Measurements from ENCODE around the gene SPOUT1.
"Not testable (repeated sequence)": the region's sequence is repeated elsewhere in the genome, so short reads cannot be mapped to it uniquely, and the experiment has no call there.

The SPOUT1 gene

DNA sequence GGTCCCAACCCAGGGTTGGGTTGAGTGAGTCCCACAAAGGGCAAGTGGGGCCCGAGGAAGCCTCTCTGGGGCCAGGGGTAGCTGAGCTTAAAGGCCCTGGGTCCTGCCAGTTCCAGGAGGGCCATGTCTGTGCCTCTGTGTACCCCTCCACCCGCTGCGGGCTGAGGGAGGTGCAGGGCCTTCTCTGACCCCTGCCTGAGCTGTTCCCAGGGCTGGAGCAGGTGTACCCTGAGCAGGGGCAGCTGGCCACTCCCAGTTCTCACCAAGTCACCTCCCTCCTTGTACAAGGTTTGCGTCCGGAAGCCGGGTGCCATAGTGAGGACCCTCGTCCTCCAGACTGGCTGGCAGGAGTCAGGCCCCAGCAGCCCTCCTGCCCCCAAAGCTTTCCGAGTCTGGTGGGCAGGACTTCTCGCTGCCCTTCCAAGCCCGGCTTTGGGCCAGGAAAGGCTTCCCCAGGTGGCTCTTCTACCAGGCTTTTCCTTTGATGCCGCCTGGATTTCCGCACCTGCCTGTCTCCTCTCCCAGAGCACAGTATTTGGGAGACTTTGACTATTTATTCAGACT, 20.5 kb downstream of the SPOUT1 start:
- H3K27me3 ChIP-seq (replicated peaks; ENCODE audit: control insufficient read depth, insufficient read depth, low read length, poor library complexity, severe bottlenecking), result no peaks in the 10 kb centered on the region
- no peak overlapping the region for H3K4me3 ChIP-seq (ENCODE audit: insufficient read depth, low read depth, low read length, poor library complexity, severe bottlenecking)
- DNase-seq, result no peak
- no peak overlapping the region for H3K27ac ChIP-seq (ENCODE audit: insufficient read depth, low read length, poor library complexity, severe bottlenecking)
- H3K36me3 ChIP-seq (ENCODE audit: control insufficient read depth, insufficient read depth, low read length), result peaks cover 30% of the 10 kb centered on the region
- no peaks in the 10 kb centered on the region for H3K9me3 ChIP-seq (ENCODE audit: control insufficient read depth, low read length)
- H3K4me1 ChIP-seq (ENCODE audit: control insufficient read depth, insufficient read depth, low read length, poor library complexity, severe bottlenecking), result no peaks in the 10 kb centered on the region

DNA sequence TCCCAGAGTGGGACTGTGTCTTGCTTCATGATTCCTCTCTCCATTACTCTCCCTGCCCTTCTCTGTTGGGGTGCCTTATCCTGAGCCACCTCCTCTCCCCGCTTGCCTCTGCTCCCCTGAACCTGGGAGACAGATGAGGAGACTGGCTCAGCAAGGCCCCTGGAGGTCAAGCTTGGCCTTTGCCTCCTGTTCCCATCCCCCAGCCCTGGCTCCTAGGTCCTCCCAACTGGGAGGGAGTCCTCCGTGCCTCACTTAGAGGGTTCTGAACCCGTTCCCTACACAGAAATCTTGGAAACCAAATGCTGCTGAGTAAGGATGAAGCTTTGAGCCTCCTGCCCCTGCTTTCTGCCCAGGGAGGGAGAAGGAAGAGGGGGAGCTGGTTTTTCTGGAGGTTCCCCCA, 21.1 kb downstream of the SPOUT1 start:
- no peaks in the 10 kb centered on the region for H3K4me1 ChIP-seq (ENCODE audit: control insufficient read depth, insufficient read depth, low read length, poor library complexity, severe bottlenecking)
- H3K9me3 ChIP-seq (ENCODE audit: control insufficient read depth, low read length), result no peaks in the 10 kb centered on the region
- no peak overlapping the region for H3K4me3 ChIP-seq (ENCODE audit: insufficient read depth, low read depth, low read length, poor library complexity, severe bottlenecking)
- no peak for DNase-seq
- H3K27ac ChIP-seq (ENCODE audit: insufficient read depth, low read length, poor library complexity, severe bottlenecking), result no peak overlapping the region
- peaks cover 36% of the 10 kb centered on the region for H3K36me3 ChIP-seq (ENCODE audit: control insufficient read depth, insufficient read depth, low read length)
- no peaks in the 10 kb centered on the region for H3K27me3 ChIP-seq (replicated peaks; ENCODE audit: control insufficient read depth, insufficient read depth, low read length, poor library complexity, severe bottlenecking)

DNA sequence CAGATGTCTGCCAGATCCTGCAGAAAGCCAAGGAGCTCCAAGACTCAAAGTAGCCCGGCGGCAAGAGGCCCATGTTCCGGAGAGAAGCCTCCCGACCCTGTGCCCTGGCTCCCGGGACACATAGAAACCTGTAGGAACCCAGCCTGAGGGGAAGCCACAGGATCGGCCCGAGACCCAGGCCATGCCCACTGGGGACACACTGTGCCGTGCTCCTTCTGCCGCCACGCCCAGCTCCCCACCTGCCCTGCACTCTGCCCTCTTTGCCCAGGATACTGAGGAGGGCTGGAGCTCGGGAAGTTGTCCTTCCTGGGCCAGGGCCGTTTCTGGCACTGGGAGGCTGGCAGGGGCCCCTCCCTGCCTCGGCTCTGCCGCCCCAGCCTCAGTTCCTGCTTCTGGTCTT, 21.8 kb downstream of the SPOUT1 start:
- Histone ChIP-seq H3K27me3 (replicated peaks; ENCODE audit: control insufficient read depth, insufficient read depth, low read length, poor library complexity, severe bottlenecking) (no peaks in the 10 kb centered on the region), H3K9me3 (ENCODE audit: control insufficient read depth, low read length) (no peaks in the 10 kb centered on the region), H3K4me1 (ENCODE audit: control insufficient read depth, insufficient read depth, low read length, poor library complexity, severe bottlenecking) (no peaks in the 10 kb centered on the region), H3K4me3 (ENCODE audit: insufficient read depth, low read depth, low read length, poor library complexity, severe bottlenecking) (no peak overlapping the region), H3K36me3 (ENCODE audit: control insufficient read depth, insufficient read depth, low read length) (peaks cover 43% of the 10 kb centered on the region), H3K27ac (ENCODE audit: insufficient read depth, low read length, poor library complexity, severe bottlenecking) (no peak overlapping the region)
- no peak for DNase-seq

DNA sequence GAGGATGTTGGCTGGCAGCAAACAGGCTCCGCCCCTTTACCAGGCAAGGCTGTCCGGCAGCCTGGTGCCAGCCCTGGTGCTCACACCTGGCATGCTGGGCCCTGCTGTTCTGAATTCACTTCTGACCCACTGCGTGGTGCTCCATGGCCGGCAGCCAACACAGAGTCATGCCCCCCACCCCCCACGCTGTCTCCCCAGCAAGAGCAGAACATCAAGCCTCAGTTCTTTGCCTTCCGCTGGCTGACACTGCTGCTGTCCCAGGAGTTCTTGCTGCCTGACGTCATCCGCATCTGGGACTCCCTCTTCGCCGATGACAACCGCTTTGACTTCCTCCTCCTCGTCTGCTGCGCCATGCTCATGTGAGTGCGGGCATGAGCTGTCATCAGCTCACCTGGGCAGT, 23.9 kb downstream of the SPOUT1 start:
- Histone ChIP-seq H3K9me3 (ENCODE audit: control insufficient read depth, low read length) (no peaks in the 10 kb centered on the region), H3K36me3 (ENCODE audit: control insufficient read depth, insufficient read depth, low read length) (peaks cover 52% of the 10 kb centered on the region), H3K27me3 (replicated peaks; ENCODE audit: control insufficient read depth, insufficient read depth, low read length, poor library complexity, severe bottlenecking) (no peaks in the 10 kb centered on the region), H3K27ac (ENCODE audit: insufficient read depth, low read length, poor library complexity, severe bottlenecking) (no peak overlapping the region), H3K4me3 (ENCODE audit: insufficient read depth, low read depth, low read length, poor library complexity, severe bottlenecking) (no peak overlapping the region), H3K4me1 (ENCODE audit: control insufficient read depth, insufficient read depth, low read length, poor library complexity, severe bottlenecking) (no peaks in the 10 kb centered on the region)
- DNase-seq, result no peak

DNA sequence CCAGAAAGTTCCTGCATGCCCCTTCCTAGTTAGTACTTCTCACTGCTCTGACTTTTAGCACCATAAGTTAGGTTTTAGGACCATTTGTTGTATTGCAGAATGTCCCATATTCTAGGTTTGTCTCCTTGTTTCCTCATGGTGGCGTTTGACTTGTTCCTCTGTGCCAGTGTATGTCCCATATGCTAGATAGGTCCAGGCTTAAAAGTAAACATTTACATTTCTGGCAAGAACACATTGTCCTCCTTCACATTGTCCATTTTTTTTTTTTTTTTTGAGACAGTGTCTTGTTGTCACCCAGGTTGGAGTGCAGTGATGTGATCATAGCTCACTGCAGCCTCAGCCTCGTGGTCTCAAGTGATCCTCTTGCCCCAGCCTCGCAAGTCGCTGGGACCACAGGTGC, 27.1 kb downstream of the SPOUT1 start:
- H3K27ac ChIP-seq (ENCODE audit: insufficient read depth, low read length, poor library complexity, severe bottlenecking), result no peak overlapping the region
- peaks cover 61% of the 10 kb centered on the region for H3K36me3 ChIP-seq (ENCODE audit: control insufficient read depth, insufficient read depth, low read length)
- H3K4me1 ChIP-seq (ENCODE audit: control insufficient read depth, insufficient read depth, low read length, poor library complexity, severe bottlenecking), result no peaks in the 10 kb centered on the region
- no peak overlapping the region for H3K4me3 ChIP-seq (ENCODE audit: insufficient read depth, low read depth, low read length, poor library complexity, severe bottlenecking)
- DNase-seq, result no peak
- no peaks in the 10 kb centered on the region for H3K27me3 ChIP-seq (replicated peaks; ENCODE audit: control insufficient read depth, insufficient read depth, low read length, poor library complexity, severe bottlenecking)
- no peaks in the 10 kb centered on the region for H3K9me3 ChIP-seq (ENCODE audit: control insufficient read depth, low read length)

DNA sequence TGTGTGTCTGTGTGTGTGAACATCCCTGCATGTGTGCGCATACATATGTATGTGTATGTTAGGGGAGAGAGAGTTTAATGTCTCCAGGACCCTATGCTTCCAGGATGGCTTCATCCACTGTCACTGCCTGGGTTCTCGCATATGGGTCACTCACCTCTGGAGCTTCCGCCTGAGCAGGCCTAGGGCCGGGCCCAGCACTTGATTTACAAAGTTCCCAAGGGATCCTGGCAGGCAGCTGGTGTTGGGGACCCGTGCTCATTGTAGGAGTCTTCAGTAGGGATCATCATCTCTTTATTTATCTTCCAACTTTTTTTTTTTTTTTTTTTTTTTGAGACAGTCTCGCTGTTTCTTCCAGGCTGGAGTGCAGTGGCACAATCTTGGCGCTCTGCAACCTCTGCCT, 29.5 kb downstream of the SPOUT1 start:
- Histone ChIP-seq H3K27me3 (replicated peaks; ENCODE audit: control insufficient read depth, insufficient read depth, low read length, poor library complexity, severe bottlenecking) (no peaks in the 10 kb centered on the region), H3K36me3 (ENCODE audit: control insufficient read depth, insufficient read depth, low read length) (peaks cover 55% of the 10 kb centered on the region), H3K4me3 (ENCODE audit: insufficient read depth, low read depth, low read length, poor library complexity, severe bottlenecking) (no peak overlapping the region), H3K9me3 (ENCODE audit: control insufficient read depth, low read length) (no peaks in the 10 kb centered on the region), H3K4me1 (ENCODE audit: control insufficient read depth, insufficient read depth, low read length, poor library complexity, severe bottlenecking) (no peaks in the 10 kb centered on the region), H3K27ac (ENCODE audit: insufficient read depth, low read length, poor library complexity, severe bottlenecking) (no peak overlapping the region)
- no peak for DNase-seq

DNA sequence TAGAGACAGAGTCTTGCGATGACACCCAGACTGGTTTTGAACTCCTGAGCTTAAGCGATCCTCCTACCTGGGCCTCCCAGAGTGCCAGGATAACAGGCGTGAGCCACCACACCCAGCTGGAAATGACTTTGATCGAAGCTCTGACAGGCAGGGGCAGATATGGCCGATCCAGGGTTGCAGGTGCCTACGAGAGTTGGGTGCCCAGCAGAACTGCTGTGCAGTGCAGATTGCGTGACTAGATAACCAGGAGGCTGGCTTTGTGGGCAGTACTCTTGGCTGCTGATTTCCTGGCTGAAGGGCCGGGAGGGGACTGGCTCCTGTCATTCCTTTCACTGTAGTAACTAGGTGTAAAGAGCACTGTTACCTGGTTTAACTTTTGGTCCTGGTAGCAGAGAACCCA, 30.7 kb downstream of the SPOUT1 start:
- H3K9me3 ChIP-seq (ENCODE audit: control insufficient read depth, low read length), result no peaks in the 10 kb centered on the region
- H3K4me1 ChIP-seq (ENCODE audit: control insufficient read depth, insufficient read depth, low read length, poor library complexity, severe bottlenecking), result no peaks in the 10 kb centered on the region
- H3K4me3 ChIP-seq (ENCODE audit: insufficient read depth, low read depth, low read length, poor library complexity, severe bottlenecking), result no peak overlapping the region
- H3K36me3 ChIP-seq (ENCODE audit: control insufficient read depth, insufficient read depth, low read length), result peaks cover 54% of the 10 kb centered on the region
- no peak for DNase-seq
- H3K27ac ChIP-seq (ENCODE audit: insufficient read depth, low read length, poor library complexity, severe bottlenecking), result no peak overlapping the region
- H3K27me3 ChIP-seq (replicated peaks; ENCODE audit: control insufficient read depth, insufficient read depth, low read length, poor library complexity, severe bottlenecking), result no peaks in the 10 kb centered on the region

DNA sequence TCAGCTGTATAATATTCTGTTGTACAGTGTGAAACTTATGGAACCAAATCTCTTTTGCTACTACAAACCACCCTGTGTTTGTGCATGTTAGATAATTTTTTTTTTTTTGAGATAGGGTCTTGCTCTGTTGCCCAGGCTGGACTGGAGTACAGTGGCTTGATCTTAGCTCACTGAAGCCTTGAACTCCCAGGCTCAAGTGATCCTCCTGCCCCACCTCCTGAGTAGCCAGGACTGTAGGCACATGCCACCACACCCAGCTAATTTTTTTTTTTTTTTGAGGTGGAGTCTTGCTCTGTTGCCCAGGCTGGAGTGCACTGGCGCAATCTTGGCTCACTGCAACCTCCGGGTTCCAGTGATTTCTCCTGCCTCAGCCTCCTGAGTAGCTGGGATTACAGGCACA, 34.6 kb downstream of the SPOUT1 start:
- not testable (repeated sequence) for H3K4me1 ChIP-seq (ENCODE audit: control insufficient read depth, insufficient read depth, low read length, poor library complexity, severe bottlenecking); H3K9me3 ChIP-seq (ENCODE audit: control insufficient read depth, low read length); H3K27me3 ChIP-seq (replicated peaks; ENCODE audit: control insufficient read depth, insufficient read depth, low read length, poor library complexity, severe bottlenecking); H3K4me3 ChIP-seq (ENCODE audit: insufficient read depth, low read depth, low read length, poor library complexity, severe bottlenecking); DNase-seq; H3K27ac ChIP-seq (ENCODE audit: insufficient read depth, low read length, poor library complexity, severe bottlenecking)
- H3K36me3 ChIP-seq (ENCODE audit: control insufficient read depth, insufficient read depth, low read length), result peaks cover 63% of the 10 kb centered on the region

DNA sequence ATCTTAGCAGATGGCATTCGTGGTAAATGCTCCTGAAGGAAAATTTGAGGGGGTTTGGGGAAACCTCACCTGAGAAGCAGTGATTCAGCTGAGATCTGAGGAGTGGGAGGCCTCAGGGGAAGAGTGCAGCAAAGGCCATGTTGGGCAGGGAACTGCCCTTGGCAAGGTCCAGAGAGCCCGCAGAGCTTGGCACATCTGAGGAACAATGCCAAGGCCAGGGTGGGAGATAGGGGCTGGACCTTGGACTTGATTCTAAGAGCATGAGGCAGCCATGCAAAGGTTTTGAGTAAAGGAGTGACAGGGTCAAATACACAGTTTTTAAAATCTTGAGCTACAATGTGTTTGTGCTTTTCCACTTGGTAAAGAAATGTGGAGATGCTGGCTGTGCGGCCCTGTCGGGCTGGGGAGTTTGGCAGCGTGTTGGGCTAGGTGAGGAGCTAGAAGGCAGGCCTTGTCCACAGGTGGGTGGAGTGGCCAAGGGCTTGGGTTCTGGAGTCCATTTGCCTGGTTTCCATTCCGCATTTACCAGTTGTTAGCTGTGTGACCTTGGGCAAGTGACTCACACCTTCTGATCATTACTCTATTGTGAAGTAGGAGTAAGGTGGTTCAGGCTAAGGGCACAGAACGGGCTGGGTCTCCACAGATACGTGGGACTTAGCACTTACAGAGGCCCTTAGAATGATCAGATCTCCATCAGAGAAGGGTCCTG, 36.5 kb downstream of the SPOUT1 start:
- DNase-seq, result no peak
- H3K27ac ChIP-seq (ENCODE audit: insufficient read depth, low read length, poor library complexity, severe bottlenecking), result no peak overlapping the region
- H3K4me1 ChIP-seq (ENCODE audit: control insufficient read depth, insufficient read depth, low read length, poor library complexity, severe bottlenecking), result peaks cover 4% of the 10 kb centered on the region
- no peaks in the 10 kb centered on the region for H3K9me3 ChIP-seq (ENCODE audit: control insufficient read depth, low read length)
- H3K36me3 ChIP-seq (ENCODE audit: control insufficient read depth, insufficient read depth, low read length), result peaks cover 55% of the 10 kb centered on the region
- no peak overlapping the region for H3K4me3 ChIP-seq (ENCODE audit: insufficient read depth, low read depth, low read length, poor library complexity, severe bottlenecking)
- H3K27me3 ChIP-seq (replicated peaks; ENCODE audit: control insufficient read depth, insufficient read depth, low read length, poor library complexity, severe bottlenecking), result no peaks in the 10 kb centered on the region

DNA sequence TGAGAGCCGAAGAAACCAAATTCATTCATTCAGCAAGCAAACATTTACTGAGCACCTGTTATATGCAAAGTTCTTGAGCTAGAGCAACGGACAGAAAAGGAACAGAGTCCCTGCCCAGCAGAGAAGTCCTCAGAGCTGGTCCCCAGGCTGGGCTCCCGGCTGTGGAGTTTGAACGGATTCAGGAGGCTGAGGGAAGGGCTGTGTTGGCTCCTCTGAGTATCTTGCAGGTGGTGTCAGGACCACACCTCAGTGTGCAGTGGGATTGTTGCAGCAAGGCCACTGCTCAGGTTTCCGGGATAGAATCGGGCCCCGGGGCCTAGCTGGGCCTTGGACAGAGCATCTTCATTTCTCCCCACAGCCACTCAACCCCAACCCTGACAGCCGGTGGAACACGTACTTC, 37.5 kb downstream of the SPOUT1 start:
- Histone ChIP-seq H3K27me3 (replicated peaks; ENCODE audit: control insufficient read depth, insufficient read depth, low read length, poor library complexity, severe bottlenecking) (no peaks in the 10 kb centered on the region), H3K4me3 (ENCODE audit: insufficient read depth, low read depth, low read length, poor library complexity, severe bottlenecking) (no peak overlapping the region), H3K4me1 (ENCODE audit: control insufficient read depth, insufficient read depth, low read length, poor library complexity, severe bottlenecking) (peaks cover 12% of the 10 kb centered on the region), H3K9me3 (ENCODE audit: control insufficient read depth, low read length) (no peaks in the 10 kb centered on the region), H3K27ac (ENCODE audit: insufficient read depth, low read length, poor library complexity, severe bottlenecking) (no peak overlapping the region), H3K36me3 (ENCODE audit: control insufficient read depth, insufficient read depth, low read length) (peaks cover 46% of the 10 kb centered on the region)
- no peak for DNase-seq
